Activated T-cell treated with anti-CD3 and anti-CD28 coated beads, Interleukin-2, amount 50 U/mL, for 48 hours (primary cell): ENCODE results near the gene EZH1.
A peak's percentile ranks its signal among the peaks of the same experiment; 100 is the strongest.

Experiments
- DNase-seq, 2 experiments: peaks; one replicate each; pipeline ENCODE4 v3.0.0-alpha.2; 2020

The EZH1 gene

DNA sequence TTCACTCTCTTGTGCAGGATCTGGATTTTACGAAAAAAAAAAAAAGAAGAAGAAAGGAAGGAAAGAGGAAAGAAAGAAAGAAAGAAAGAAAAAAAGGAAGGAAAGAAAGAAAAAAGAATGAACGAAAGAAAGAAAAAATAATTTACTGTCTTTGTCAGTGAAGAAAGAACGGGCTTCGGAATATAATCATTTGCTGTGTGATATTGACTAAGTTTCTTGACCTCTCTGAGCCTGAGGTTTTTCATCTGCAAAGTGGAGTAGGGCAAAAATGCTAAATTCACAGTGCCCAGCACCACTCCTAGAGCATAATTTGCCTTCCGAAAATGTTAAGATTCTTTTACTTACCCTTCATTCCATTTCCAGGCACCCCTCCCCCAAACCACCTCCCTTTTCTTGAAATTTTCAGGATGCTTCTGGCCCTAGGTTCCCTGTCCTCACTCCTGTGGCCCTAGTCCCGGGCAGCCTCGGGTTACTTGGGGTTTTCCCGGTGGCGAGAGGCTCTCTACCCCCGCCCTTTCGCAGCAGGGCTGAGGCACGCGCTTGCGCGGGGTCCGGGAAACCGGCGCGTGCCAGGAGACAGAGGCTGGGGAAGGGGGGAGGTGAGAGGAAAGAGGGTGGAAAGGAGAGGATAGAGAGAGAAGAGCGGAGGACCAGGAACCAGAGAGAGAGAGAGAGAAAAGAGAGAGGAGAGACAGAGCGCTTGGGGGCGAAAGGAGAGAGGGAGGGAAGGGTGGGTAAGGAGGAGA is 62.7 kb downstream of the EZH1 start, which contains the start of gene CNTNAP1:
Gene CNTNAP1, plus strand, starts transcription at position 556 of the 746 bp plus-strand sequence. CDS start 299 bp downstream, outside the sequence.
- peak; percentile 41 to 53 for DNase-seq

DNA sequence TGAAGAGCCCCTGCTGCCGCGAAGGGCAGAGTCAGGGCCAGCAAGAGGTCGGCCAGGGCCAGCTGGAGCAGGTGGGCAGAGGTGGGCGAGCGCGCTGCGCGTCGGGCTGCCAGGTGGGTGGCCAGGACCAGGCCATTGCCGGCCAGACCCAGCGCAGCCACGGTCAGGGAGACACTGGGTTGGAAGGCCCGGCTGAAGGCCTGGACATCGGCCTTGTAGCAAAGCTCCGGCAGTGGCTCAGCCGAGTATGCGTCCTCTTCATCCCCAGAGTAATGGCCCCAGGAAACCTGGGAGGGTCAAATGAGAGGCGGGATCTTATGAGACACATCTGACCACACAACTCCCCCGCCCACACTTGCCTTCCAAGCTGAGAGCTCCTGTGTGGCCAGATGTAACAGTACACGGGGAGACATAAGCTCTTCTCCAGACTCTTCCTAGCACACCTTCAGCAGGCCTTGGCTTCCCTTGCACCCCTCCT is 64.5 kb downstream of the EZH1 start:
- DNase-seq = no peak

DNA sequence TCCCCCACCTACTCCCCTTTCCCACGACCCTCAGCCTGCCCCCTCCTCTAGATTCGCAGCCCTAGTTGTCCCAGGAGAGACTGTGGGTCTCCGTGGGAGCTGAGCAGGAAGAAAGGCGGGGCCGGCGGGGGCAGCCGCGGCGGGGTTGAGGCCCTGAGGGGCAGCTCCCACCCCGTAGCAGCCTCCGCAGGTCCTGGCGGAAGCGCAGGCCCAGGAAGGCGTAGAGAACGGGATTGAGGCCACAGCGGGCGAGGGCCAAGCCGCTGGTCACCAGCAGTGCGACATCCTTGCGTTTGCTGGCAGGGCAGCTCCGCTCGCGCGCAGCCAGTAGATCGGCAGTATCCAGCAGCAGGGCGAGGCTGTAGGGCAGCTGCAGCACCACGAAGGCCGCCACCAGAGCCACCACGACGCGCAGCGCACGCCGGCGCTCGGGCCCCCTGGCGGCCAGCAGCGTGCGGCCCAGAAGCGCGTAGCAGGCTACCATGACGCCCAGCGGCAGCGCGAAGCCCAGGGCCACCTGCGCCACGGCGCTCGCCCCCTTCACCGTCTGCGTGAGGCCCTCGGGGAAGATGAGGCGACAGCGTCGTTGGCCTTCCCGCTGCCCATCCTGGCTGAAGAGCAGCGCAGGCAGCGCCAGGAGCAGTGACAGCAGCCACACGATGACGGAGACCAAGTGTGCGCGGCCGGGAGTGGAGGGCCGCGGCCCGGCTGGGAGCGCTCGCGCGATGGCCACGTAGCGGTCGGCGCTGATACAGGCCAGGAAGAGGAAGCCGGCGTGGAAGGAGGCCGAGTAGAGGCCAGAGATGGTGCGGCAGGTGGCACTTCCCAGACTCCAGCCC is 65.1 kb downstream of the EZH1 start:
- peak; percentile 80 to 87 for DNase-seq

DNA sequence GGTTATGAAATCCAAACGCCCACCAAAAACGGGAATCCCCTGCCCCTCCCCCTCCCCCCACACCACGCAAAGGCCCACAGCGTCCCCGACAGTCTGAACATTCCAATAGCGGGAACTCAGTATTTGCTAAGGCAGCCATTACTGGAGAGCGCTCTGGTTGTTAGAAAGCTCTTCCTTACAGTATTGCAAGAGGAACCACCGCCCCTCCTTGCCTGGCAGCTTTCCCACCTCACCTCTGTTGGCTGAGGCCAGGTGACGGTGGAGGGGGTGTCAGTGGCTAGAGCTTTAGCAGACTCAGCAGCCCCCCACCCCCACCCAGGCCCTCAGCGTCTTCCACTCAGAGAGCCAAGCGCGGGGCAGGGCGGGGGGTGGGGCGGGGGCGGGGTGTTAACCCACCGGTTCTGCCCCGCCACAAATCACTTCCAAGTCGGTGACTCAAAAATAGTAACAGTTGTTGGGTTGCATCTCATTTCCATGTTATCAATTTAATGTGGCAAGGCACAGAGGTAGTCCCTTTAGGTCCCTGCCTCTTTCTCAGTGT is 65.8 kb downstream of the EZH1 start:
- peak; percentile 72 to 74 for DNase-seq

DNA sequence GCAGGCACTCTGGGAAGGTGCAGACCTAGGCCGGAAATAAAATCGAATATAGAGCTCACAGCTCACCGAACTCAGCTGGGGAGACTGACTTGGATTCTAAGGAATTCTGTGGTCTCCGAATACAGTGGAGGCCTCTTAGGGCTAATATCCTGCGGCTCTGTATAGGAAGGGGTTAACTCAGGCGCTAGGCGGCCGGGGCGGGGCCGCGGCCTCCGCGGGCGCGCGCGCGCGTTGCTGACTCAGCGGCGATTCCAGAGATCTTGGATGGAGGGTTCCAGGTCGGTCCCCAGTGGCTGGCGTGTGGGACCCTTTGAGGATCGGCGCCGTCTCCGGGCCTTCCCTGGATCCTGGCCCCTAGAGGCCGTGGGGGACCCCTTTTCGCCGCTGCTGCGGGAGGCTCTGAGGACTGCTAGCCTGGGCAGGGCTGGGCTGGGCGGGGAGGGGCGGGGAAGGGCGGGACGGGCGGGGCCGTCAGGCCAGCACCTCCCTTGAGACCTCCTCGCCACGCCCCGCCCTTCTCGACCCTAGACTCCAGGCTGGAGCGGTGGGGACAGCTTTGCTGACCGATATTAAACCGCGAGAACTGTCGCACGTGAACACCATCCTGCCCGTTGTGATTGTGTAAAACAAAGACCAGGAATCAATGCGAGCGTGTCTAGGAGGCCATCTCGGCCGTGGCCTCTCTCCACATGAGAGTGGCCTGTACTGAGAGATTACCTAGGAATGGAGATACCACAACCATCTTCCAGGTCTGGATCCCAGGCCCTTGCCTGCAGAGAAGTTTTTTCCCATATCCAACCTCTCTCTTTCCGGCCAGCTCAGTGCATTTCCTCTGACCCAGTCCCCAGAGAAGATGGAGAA is 66.7 kb downstream of the EZH1 start:
- DNase-seq = peak; percentile 90 to 92

DNA sequence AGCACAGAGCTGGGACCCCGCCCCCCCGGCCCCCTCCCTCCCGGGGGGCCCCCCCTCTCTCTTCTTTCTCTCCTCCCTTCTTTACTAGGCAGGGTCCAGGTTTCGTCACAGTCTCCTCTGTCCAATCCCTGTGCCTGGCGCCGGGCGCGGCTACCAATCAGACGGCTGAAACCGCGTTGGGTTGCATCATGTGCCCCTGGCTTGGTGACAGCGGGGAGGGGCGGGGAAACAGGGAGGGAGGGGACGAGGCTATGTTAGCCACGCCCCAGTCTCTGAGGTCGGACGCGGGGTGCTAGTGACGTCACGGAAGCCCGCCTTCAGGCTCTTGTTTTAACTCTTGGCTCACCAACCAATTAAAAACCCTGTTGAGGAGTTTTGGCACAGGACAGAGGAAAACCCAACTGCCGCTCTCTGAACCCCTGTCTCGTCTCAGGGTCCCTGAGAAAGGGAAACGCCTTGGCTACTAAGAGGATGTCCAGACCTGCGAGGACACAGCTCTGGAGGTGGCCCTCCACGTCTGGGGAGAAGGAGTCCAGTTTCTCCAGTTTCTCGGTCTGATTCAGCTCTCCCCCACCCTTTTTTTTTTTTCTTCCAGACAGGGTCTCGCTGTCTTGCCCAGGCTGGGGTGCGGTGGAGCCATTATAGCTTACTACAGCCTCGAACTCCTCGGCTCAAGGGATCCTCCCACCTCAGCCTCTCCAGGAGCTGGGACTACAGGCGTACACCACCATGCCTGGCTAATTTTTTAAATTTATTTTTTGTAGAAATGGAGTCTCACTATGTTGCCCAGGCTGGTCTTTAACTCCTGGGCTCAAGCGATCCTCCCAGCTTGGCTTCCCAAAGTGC is 67.6 kb downstream of the EZH1 start:
- DNase-seq = peak; percentile 99

DNA sequence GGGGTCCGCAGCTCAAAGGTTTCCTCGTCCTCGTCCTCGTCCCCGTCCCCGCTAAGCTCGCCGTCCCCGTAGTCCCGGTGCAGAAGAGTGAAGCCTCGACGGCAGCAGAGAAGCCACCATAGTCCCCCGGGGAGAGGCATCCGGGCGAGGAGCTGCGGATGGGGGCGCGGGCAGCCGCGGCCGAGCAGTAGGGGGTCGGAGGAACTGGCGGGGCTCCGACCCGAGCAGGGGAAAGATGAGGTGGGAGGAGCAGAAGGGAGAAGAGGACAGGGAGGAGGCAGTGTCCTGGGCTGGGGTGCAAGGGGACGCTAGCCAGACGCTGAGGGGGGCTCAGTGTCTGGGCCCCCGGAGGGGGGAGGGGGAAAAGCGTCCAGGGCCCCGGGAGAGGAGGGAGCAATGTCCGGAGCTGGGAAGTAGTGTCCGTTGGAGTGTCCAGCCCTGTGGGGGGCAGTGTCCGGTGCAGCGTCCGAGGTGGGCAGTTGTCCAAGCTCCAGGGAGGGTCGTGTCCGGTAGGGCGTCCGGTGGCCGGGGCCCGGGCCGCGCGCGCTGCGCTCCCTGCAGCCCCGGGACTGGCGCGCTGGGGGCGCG is 68.3 kb downstream of the EZH1 start, which contains the start of gene PLEKHH3:
Gene PLEKHH3, minus strand, starts transcription at position 571 of the 588 bp plus-strand sequence. Its CDS starts 431 bp downstream, at position 140.
- DNase-seq = no peak

DNA sequence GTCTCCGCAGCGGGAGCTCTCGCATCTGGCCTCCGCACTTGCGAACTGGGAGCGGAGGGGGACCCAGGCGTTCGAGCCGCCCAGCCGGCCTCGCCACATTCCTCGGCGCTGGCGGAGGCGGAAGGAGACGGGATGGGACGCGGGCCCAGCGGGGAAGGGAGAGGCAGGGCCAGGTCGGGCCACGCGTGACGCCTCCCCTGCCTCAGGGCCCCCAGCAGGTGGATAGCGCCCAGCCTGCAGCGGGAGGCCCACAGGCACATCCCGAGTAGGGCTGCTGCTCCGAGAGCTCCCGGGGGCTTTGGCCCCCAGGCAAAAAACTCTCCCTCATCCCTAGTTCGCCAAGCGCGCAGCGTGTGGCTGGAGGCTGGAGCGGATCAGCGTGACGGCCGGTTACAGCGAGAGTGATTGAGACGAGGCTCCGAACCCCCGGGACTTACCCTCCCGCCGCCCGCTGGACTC is 68.8 kb downstream of the EZH1 start:
- DNase-seq = peak in 1 of 2 experiments; percentile 42

DNA sequence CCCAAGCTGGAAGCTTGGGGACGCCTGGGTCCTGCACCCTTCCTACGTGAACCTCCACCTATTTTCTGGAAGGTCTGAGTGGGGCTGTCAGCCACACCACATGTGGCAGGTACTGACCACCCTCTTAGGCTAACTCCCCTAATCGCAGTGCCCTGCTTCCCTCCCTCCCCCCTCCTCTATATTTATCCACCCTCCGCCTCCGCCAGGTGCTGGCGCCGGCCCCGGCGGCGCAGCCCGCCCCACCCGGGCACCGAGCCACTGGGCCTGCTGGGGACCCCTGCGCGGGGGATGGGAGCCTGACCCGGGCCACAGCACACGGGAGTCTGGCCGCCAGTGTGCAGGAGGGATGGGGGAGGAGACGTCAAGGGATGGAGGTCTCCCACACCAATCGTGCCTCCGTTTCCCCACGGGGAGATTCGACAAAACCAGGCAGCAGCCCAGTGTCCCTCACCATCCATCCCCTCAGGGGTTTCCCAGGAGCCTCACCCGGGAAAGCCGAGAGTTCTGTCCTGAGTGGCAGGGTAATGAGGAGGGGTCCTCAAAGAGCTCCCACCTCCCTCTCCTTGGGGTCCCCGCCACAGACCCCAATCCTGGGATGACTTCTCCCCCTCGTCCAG is 69.4 kb downstream of the EZH1 start:
- no peak for DNase-seq

DNA sequence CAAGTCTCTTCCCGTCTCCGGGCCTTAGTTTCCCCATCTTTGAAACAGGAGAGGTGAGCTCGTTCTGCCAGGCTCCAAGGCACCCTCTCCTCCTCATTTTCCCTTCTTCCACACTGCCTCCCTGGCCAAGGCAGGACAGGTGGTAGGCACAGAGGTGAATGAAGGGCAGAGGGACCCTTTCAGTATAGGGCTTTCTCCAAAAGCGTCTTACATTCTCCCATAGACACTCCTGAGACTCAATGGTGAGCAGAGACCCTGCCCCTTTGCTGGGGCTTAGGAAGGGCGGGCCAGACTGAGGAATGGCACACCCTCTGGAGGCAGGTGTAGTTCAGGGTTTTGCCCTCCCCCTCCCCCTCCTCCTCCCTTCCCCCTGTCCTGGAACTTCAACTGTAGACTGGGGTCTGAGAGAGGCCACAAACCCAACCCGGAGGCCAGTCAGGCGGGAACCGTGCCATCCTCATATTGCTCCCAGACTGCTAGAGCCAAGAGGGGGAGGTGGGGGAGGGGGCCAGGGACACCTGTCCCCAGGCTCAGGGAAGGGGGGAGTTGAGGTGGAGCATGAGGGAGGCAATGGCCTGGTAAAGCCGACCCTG is 70.0 kb downstream of the EZH1 start:
- no peak for DNase-seq

DNA sequence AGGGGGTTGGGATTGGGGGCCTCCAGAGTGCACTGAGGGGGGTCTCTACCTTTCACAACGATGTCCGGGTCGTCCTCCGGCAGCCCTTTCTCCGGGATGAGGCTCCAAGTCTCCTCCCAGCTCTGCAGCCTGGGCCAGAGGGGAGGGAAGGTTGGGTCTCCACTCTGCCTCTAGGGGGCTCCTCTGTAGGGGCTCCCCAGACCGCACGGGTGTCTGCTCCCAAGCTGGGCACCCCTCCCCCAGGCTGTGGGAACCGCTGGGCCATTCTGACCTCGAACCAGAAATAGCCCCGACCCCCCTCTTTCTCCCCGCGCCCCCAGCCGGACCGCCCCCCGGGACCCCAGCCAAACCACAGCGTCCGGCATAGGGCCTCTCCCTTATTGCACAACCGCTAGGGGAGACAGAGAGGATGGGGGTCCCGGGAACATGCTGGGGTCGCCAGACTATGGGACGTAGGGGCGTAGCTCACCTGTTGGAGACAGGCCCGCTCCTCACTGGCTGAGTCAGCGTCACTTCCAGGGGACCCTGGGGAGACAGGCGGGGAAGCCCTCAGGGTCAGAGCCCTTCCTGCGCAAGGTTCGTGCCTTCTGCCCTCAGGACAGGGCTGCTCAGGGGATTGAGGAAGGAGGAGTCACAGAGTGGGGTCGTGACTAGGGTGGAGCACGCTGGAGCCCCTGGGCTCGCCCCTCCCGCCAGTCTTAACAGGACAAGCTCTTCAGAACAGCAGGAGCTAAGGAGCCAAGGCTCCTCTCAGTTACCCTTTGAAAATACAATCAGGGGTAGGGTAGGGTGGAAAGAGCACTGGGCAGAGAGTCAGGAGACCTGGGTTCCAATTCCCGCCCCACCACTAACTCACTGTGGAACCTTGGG is 70.7 kb downstream of the EZH1 start:
- peak; percentile 43 to 54 for DNase-seq

DNA sequence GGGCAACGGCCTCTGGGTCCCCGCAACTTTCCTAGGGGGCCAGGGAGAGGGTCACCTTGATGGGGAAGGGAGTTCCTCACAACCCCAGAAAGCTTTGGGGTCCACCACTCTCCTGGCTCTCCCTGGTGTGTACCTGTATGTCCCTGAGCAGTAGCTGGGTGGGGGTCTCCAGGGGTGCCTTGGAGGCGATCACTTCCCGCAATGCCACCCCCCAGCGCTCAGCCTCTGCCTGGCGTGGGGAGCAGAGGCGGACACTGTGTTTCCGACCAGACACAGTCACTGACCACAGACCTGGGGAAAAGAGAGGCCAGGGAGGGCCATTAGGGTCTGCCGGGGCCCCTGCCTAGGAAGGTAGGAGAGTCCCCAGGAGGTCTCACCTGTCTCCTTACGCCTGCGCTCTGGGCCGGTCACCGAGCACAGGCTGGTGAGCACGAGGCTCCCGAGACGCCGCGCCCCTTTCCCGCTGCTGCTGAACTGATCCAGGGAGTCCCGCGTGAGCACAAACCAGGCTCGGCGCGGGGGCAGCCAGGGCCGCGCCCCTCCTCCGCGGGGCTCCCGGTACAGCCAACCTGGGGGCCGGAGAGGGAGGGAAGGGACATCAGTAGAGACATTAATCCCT is 71.5 kb downstream of the EZH1 start:
- no peak for DNase-seq

DNA sequence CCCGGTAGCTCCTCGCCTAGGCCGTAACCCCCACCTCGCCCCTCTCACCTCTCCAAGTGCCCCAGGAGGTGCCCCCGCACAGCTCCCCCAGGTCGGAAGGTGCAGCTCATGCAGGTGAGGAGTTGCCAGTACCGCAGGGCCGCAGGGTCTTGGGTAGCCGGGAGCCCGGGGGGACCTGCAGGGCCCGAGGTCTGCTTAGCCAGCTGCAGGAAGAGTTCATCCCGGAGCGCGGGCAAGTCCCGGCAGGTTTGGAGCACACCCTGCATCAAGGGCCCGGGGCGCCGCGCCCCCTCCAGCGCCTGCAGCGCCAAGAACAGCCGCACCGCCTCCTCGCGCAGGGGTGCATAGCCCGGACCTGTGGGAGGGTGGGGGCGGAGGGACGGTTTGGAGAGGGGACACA is 72.8 kb downstream of the EZH1 start:
- no peak for DNase-seq

DNA sequence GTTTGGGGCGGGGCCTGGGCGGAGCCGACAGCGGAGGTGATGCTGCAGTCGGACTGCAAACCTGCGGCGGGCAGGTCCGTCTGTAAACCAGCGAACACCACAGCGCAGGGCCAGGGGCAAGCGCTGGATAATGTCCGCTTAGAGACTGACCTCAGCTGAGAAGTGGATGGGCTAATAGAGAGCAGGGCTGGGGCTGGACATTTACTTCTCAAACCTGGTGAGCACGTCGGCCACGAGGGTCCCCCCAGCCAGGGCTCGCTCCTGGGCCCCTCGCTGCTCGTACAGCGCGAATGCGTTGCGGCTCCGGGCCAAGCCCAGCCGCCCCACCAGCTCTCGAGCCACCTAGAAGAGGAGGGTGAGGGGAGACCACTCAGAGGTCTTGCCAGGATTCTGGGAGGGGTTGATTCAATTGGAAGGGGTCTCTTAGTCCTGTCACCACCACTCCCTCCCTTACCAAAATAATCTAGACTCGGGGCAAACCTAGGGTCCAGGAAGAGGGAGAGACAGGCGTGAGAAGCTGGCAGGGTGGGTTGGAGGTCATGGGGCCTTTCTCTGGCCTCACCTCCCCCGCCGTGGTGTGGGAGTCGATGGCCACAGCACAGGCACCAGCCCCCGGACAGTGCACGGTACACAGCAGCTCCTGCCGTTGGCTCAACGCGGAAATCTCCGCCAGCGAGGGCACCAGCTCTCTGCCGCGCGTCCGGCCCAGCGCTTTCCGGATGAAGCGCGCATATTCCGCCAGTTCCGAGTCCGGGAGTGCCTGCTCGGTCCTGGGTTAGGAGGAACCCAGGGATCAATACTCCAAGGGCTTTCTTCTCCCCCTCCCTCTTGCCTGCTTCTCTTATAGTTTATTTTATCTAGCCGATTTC is 73.8 kb downstream of the EZH1 start:
- no peak for DNase-seq

DNA sequence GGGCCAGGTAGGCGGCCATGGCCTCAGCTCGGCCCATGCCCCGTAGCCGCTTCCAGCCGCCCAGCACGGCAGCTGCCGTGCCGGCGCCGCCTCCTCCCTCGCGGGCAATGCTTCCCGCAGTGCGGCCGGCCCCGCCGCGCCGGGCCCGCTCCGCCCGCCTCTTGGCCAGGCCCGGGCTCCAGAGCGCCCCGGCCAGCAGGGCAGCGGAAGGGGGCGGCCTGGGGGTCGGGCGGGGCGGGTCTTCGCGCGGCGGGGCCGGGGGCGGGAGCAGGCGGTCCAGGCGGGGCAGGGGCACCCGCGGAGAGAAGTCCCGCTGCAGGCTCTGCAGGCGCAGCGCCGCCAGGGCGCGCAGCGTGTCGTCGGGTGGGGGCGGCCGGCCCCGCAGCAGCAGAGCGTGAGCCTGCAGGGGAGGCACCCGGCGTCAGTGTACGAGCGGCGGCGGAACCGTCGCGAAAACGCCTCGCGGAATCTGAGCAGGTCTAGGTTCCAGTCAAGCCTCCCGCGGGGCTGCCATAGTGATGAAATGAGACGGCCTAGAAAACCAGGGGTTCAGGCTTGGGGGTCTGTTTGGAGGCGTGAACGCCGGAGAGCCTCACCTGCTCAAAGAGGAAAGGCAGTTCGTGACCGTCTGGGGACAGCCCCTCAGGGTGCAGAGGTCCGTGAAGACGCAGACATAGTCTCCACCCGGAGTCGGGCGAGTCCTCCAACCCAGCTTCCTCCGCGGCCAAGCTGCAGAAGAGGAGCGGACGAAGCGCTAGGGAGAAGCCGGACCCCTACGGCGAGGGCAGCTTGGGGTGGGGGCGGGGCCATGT is 74.7 kb downstream of the EZH1 start:
- DNase-seq = peak; percentile 54 to 64

DNA sequence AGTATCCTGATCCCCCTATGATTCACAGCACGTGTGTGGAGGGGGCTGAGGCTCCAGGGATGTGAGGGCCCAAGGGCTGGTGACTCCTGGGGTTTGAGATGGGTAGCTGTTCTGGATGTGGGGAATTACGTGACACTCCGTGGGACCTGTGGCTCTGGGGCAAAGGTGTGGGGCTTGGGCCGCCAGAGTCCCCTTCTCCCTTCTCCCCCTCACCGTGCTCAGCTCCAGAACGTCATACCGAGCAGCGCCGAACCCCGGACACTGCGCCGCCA is 75.2 kb downstream of the EZH1 start:
- DNase-seq = no peak
